Measurements from ENCODE around the gene MORN4.
"Not testable (repeated sequence)": the region's sequence is repeated elsewhere in the genome, so short reads cannot be mapped to it uniquely, and the experiment has no call there.

GRCh38 chr10:97576487-97576886 is 56.8 kb downstream of the MORN4 start:
- not testable (repeated sequence) for TF ChIP-seq ZNF214 (tag by site-specific recombination; IDR thresholded peaks at IDR 0.05; ENCODE audit: borderline replicate concordance); BCL11A (tag by site-specific recombination; IDR thresholded peaks at IDR 0.05; ENCODE audit: low read depth); CTCF (tag by site-specific recombination; IDR thresholded peaks at IDR 0.05); OVOL3 (tag by site-specific recombination; IDR thresholded peaks at IDR 0.05); ZNF239 (tag by site-specific recombination; IDR thresholded peaks at IDR 0.05); ZNF324 (tag by site-specific recombination; IDR thresholded peaks at IDR 0.05); PBX3 (CRISPR knock-in tag; IDR thresholded peaks at IDR 0.05); ZNF274 (IDR thresholded peaks at IDR 0.05; ENCODE audit: low read length); ZNF274 (tag by site-specific recombination; IDR thresholded peaks at IDR 0.05; ENCODE audit: borderline replicate concordance); ZNF792 (tag by site-specific recombination; IDR thresholded peaks at IDR 0.05)
